Left cardiac atrium (tissue), 4 donors: Measurements from ENCODE around the gene LUC7L. TPM values are rescaled to one million over a fixed set of nuclear protein-coding genes. Genes with fewer than 3 reads are reported as not detected.
"Not testable (repeated sequence)": the region's sequence is repeated elsewhere in the genome, so short reads cannot be mapped to it uniquely, and the experiment has no call there.

ENCODE experiments used
- ATAC-seq, 2 donors: fragments of 200-7000 bp; cut with Tn5 transposase; one replicate each; pipeline ENCODE4 v1.9.1; 2020; ENCODE audit warnings: mild to moderate bottlenecking in 2 of 2, moderate library complexity in 2 of 2
- DNase-seq: peaks from one replicate; pipeline ENCODE4 v3.0.0-alpha.2; 2020
- intact Hi-C, 2 donors: fragments of 100-400 bp; cut with DNase I; formaldehyde crosslinking; loops; one replicate each; pipeline versions ENCODE4 v1.14.1 to v1.15.1; 2022 to 2023
- long read RNA-seq: library from polyadenylated mRNA; unstranded; transcript quantifications from one replicate; pipeline ENCODE4 v2.0.0, GENCODE V29; 2021
- total RNA-seq, 2 donors: library from RNA; stranded (reverse); fragmentation: NEBNext Ultra II Directional; extraction: Animal tissue kit (Norgen Biotek cat#: 25700); gene quantifications; one replicate each; pipeline ENCODE4 v1.2.1, GENCODE V29; 2021
- donor health status: DM: no; HTN: yes; CAD: no.
- donor health status: DM: no; HTN: yes; CAD: no; lungs with severe emphysema.
- donor health status: DM: yes; HTN: yes; CAD: no.
- donor health status: Dilated cardiomyopathy.

The LUC7L gene
- total RNA-seq: 10 to 100 TPM; 28.2 to 32.9 TPM
- long read RNA-seq, partial matches to known transcripts: 3 of 15 reads
- long read RNA-seq, other reads (novel, unspliced or antisense): 8 of 15 reads

GRCh38 chr16:228852-229730, at the start of gene LUC7L:
Gene LUC7L (minus strand): TSS chr16:229449. CDS start chr16:229339, 110 bp downstream.
- ATAC-seq (peak; percentile 96 to 97), DNase-seq (peak; percentile 92)
- intact Hi-C loops: no loop called here

GRCh38 chr16:278863-279366, 49.7 kb upstream of the LUC7L start:
- DNase-seq (no peak), ATAC-seq (peak in 1 of 2 donors; percentile 26)
- intact Hi-C loops: no loop called here

- DNase-seq: no peak
- ATAC-seq: peak; percentile 17 to 58
- intact Hi-C loops: no loop called here
Measured at GRCh38 chr16:276426-277077, 47.3 kb upstream of the LUC7L start.

- DNase-seq (no peak), ATAC-seq (peak; percentile 45 to 68)
- intact Hi-C loops: no loop called here
Measured at GRCh38 chr16:275786-276232, 46.6 kb upstream of the LUC7L start, which contains the start of gene RGS11. Gene RGS11 (minus strand): TSS chr16:275944. CDS start chr16:275911, 33 bp downstream.

- intact Hi-C loops: no loop called here
- DNase-seq (no peak), ATAC-seq (peak; percentile 14 to 27)
Measured at GRCh38 chr16:275041-275641, 45.9 kb upstream of the LUC7L start.

GRCh38 chr16:273547-274421, 44.5 kb upstream of the LUC7L start:
- DNase-seq (no peak), ATAC-seq (no peak)
- intact Hi-C loops: no loop called here

GRCh38 chr16:272633-273546, 43.6 kb upstream of the LUC7L start:
- ATAC-seq (no peak), DNase-seq (no peak)
- intact Hi-C loops: no loop called here

GRCh38 chr16:270381-271255, 41.4 kb upstream of the LUC7L start:
- intact Hi-C loops: no loop called here
- no peak for DNase-seq
- no peak for ATAC-seq

- DNase-seq (no peak), ATAC-seq (no peak)
- intact Hi-C loops: no loop called here
Measured at GRCh38 chr16:269061-269796, 40.0 kb upstream of the LUC7L start.

- no peak for DNase-seq
- intact Hi-C loops: no loop called here
- ATAC-seq: no peak
Measured at GRCh38 chr16:268141-269053, 39.1 kb upstream of the LUC7L start.

GRCh38 chr16:267562-267961, 38.3 kb upstream of the LUC7L start:
- ATAC-seq, DNase-seq, intact Hi-C loops: not testable (repeated sequence)

- DNase-seq: no peak
- peak in 1 of 2 donors; percentile 3 for ATAC-seq
- intact Hi-C loops: no loop called here
Measured at GRCh38 chr16:266258-267164, 37.3 kb upstream of the LUC7L start.

GRCh38 chr16:265711-266110, 36.5 kb upstream of the LUC7L start:
- intact Hi-C loops: no loop called here
- ATAC-seq: peak; percentile 5 to 35
- no peak for DNase-seq

GRCh38 chr16:265002-265529, 35.8 kb upstream of the LUC7L start:
- intact Hi-C loops: no loop called here
- DNase-seq (no peak), ATAC-seq (no peak)
